ENCODE results near the gene SMG6.

DNA sequence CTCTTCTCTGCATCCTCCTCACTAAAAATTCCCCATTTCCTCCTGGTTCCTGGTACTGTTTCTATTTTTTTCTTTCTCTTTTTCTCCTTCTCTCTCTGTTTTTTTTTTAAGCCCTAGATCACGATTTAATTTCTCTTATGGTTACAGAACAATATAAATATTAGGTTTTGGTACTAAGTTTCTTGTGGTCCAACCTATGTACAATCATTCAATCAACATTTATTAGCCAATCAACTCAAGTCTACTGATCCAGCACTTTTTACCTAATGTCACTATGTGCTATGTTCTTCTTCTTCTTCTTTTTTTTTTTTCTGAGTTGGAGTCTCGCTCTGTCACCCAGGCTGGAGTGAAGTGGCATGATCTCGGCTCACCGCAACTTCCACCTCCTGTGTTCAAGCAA, 291.1 kb downstream of the SMG6 start:
- TF ChIP-seq, protein P1, sequence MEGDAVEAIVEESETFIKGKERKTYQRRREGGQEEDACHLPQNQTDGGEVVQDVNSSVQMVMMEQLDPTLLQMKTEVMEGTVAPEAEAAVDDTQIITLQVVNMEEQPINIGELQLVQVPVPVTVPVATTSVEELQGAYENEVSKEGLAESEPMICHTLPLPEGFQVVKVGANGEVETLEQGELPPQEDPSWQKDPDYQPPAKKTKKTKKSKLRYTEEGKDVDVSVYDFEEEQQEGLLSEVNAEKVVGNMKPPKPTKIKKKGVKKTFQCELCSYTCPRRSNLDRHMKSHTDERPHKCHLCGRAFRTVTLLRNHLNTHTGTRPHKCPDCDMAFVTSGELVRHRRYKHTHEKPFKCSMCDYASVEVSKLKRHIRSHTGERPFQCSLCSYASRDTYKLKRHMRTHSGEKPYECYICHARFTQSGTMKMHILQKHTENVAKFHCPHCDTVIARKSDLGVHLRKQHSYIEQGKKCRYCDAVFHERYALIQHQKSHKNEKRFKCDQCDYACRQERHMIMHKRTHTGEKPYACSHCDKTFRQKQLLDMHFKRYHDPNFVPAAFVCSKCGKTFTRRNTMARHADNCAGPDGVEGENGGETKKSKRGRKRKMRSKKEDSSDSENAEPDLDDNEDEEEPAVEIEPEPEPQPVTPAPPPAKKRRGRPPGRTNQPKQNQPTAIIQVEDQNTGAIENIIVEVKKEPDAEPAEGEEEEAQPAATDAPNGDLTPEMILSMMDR (IDR thresholded peaks at IDR 0.05; ENCODE audit: control extremely low read depth in 1 of 3, insufficient read depth in 1 of 3, low read depth in 1 of 3, low read length in 3 of 3) = no peak
- TF ChIP-seq SP2 (IDR thresholded peaks at IDR 0.05; ENCODE audit: low read length) = no peak
- TF ChIP-seq, protein P2, sequence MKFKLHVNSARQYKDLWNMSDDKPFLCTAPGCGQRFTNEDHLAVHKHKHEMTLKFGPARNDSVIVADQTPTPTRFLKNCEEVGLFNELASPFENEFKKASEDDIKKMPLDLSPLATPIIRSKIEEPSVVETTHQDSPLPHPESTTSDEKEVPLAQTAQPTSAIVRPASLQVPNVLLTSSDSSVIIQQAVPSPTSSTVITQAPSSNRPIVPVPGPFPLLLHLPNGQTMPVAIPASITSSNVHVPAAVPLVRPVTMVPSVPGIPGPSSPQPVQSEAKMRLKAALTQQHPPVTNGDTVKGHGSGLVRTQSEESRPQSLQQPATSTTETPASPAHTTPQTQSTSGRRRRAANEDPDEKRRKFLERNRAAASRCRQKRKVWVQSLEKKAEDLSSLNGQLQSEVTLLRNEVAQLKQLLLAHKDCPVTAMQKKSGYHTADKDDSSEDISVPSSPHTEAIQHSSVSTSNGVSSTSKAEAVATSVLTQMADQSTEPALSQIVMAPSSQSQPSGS (IDR thresholded peaks at IDR 0.05; ENCODE audit: low read length) = no peak
- TF ChIP-seq CHD2 (IDR thresholded peaks at IDR 0.05; ENCODE audit: low read length) = no peak
